Fibroblast of the aortic adventitia (primary cell): ENCODE results near the gene MBD1. TPM values are rescaled to one million over a fixed set of nuclear protein-coding genes. Genes with fewer than 3 reads are reported as not detected.
A peak's percentile ranks its signal among the peaks of the same experiment; 100 is the strongest.
"Not testable (repeated sequence)": the region's sequence is repeated elsewhere in the genome, so short reads cannot be mapped to it uniquely, and the experiment has no call there.

Experiments
- DNase-seq: peaks from one replicate; pipeline ENCODE4 v3.0.0-alpha.2; 2010; ENCODE audit warnings: low read depth
- H3K4me3 ChIP-seq: 2 replicates; pipeline ENCODE4 v1.5.1; 2011; ENCODE audit warnings: low read depth, mild to moderate bottlenecking, control low read depth, low read length, moderate library complexity
- total RNA-seq: library from RNA; depleted of rRNA; stranded (reverse); fragments of >200 nt; gene quantifications from 2 replicates; pipeline ENCODE4 v1.2.3, GENCODE V29; 2012; ENCODE audit warnings: low replicate concordance
- TF ChIP-seq, protein P1 (sequence below): IDR thresholded peaks from 2 replicates; pipeline ENCODE4 v1.5.1; 2011; ENCODE audit warnings: mild to moderate bottlenecking, low read length, control low read depth, inconsistent platforms; ENCODE audit not compliant: insufficient read depth

Gene MBD1
- total RNA-seq, 1 donor = 50.3 TPM

DNA sequence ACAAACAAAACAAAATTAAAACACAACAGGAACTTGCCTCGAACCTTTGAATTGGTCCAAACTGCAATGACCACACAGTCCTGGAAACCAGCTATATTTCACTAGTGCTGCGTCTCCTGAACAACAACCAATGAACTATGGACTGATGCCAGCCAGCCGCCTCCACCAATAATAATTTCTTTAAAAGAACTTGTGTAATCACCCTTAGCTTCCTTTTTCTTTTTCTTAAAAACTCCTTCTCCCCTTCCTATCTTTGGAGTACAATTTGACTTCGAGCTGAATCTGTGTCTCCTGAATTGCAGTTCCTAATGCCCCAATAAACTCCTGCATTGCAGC, 7.8 kb upstream of the MBD1 start:
- H3K4me3 ChIP-seq = no peak overlapping the region
- no peak for DNase-seq
- TF ChIP-seq, protein P1, sequence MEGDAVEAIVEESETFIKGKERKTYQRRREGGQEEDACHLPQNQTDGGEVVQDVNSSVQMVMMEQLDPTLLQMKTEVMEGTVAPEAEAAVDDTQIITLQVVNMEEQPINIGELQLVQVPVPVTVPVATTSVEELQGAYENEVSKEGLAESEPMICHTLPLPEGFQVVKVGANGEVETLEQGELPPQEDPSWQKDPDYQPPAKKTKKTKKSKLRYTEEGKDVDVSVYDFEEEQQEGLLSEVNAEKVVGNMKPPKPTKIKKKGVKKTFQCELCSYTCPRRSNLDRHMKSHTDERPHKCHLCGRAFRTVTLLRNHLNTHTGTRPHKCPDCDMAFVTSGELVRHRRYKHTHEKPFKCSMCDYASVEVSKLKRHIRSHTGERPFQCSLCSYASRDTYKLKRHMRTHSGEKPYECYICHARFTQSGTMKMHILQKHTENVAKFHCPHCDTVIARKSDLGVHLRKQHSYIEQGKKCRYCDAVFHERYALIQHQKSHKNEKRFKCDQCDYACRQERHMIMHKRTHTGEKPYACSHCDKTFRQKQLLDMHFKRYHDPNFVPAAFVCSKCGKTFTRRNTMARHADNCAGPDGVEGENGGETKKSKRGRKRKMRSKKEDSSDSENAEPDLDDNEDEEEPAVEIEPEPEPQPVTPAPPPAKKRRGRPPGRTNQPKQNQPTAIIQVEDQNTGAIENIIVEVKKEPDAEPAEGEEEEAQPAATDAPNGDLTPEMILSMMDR = no peak

DNA sequence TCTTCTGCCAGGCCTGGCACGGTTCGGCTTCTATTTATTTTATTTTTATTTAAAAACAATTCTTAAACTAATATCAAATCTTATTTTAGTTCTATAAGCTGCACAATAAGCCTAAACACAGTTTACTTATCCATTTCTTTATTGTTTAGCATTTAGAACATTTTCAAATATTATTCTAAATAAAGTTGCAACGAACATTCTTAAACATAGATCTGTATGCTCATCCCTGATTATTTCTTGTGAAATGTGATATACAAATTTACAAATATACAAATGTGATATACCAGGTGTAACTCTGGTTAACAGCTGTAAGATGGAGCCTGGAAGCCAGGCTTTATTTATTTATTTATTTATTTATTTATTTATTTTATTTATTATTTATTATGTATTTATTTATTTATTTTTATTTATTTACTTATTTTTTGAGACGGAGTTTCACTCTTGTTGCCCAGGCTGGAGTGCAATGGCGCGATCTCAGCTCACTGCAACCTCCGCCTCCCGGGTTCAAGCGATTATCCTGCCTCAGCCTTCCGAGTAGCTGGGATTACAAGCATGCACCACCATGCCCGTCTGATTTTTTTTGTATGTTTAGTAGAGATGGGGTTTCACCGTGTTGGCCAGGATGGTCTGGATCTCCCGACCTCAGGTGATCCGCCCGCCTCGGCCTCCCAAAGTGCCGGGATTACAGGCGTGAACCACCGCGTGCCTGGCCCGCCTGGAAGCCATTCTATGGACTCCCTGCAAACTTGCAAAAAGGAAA, 7.2 kb upstream of the MBD1 start:
- not testable (repeated sequence) for DNase-seq
- peak overlapping the region; percentile 93 for H3K4me3 ChIP-seq

DNA sequence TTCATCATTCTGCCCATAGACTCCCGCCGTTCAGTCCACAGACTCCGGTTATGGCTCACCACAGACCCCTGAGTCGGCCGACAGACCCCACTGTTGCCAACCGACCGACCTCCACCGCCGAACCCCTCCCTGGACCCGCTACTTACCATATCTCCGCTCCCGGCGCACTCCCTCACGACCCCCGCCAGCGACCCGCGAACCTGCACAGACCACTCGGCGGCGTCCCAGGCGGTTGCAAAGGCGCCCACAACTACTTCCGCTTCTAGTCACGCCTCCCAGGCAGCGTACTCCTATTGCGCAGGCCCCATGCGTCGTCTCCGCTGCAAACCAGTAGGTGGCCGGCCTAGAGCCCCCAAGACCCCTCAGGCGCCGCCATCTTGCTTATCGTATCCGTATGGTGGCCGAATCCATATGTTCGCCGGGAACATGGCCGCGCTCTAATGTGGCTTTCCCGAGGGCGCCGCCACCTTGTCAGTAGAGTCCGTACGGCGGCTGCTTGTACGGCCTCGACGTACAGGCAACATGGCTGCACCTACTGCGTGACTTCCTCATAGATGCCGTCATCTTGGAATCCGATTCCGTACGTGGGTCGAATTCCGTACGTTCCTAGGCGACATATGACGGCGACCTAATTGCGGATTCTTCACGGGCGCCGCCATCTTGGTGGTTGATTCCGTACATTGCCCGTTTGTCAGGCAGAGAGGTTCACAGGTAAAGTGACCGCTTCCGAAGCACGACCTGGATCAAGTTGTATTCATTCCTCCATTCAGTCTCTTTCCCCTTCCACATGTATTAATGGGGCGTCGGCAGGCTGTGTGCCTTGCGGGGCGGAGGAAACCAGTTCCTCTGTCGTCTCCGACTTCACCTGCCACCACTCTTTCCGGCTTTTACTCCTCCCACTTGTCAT, 6.4 kb upstream of the MBD1 start, which contains the start of gene CXXC1:
Gene CXXC1 (minus strand): TSS at position 252 of the 907 bp plus-strand sequence. CDS start 103 bp downstream, at position 149.
- peak; percentile 100 for DNase-seq
- TF ChIP-seq, protein P1 = peak; percentile 67

DNA sequence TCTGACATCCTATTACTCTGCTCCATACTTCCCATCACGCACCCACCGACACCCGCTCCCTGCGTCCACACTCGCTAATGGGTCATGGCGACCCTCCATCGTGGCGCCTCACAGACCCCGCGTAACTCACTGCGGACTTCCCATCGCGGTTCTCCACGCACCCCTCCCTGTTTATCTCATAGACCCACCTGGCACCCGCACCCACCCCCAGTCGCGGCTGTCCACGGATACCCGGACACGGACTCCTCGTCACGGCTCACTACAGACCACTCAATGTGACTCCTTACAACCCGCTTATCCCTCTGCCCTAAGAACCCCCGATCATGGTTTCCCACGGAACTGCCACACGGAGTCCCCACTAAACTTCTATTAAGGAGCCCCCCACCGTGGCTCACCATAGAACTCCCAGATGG, 5.7 kb upstream of the MBD1 start:
- H3K4me3 ChIP-seq = peak overlapping the region; percentile 93
- no peak for DNase-seq
- TF ChIP-seq, protein P1 = no peak

More for the DNA sequence above, 6.4 kb upstream of the MBD1 start, which contains the start of gene CXXC1:
- H3K4me3 ChIP-seq = peak within 1 kb of the TSS; percentile 93

DNA sequence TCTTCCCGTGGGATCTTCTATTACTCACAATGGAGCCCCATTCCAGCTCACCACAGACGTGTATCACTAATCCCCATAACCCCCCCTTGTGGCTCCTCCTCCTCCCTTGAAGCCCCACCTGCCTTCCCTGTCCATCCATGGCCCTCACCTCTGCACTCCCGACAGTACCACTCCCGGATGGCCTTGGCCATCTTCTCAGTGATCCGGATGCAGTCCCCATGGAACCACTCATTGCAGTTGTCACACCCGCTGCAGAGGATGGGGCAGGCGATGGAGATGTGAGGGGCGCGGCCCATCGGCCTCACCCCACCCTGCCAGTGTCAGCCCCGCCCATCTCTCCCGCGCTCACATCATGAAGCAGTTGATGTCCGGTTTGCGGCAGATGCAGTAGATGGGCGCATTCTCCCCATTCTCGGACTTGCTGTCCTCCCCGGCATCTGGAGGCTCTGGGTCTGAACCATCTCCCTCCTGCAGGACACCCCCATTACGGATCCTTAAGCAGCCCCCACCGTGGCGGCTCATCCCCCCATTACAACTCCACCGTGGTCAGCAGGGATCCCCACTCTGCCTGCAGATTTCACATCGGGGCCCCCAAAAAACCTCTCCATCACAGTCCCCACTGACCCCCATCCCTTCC, 5.2 kb upstream of the MBD1 start:
- H3K4me3 ChIP-seq = peak overlapping the region; percentile 93
- TF ChIP-seq, protein P1 = no peak
- no peak for DNase-seq

DNA sequence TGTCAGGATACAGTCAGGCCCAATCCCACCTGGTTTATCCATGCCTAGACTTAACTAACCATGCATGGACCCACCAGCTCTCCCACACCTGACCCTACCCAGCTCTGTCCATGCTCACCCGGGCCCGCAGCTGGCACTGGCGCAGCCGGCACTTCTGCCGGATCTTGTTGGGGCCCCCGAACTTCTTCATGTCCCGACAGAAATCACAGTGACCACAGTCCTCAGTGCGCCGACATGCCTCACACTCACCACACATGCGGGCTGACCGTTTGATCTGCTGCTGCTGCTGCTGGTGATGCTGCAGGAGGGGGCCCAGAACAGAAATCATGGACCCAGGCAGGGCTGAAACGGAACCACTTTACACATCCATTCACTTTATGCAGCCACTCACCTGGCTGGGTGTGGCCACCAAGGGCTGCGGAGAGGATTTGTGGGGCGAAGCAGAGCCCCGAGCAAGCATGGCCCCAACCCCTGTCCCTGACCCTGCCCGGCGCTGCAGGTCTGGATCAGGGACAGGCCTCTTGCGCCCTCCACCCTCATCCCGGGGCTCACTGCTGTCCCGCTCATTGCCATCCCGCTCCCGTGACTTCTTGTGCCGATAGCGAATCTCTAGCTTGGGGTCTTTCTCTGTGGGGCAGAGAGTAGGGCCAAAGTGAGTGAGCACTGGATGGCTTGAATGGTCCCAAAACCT, 4.5 kb upstream of the MBD1 start:
- TF ChIP-seq, protein P1 = no peak
- peak overlapping the region; percentile 93 for H3K4me3 ChIP-seq
- DNase-seq = no peak
